Measurements from ENCODE around the gene IQSEC1.

IQSEC1 gene

DNA sequence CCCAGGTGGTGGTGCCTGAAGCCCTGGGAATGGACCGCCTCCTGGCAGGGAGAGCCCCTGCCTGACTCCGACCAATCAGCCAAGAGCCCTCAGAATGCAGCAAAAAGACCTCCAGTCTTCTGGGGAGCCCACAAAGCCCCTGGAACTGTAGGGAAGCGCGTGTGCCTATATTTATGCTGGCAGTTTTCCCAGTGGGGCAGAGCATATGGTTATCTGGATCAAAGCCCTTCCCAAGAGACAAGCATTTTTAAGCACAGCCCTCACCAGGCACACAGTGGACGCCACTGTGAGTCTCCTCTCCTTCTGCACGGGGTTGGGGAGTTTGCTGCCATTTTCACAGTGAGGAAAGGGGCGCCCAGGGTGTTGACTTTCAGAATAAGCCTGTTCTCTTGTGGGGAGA, 150.9 kb downstream of the IQSEC1 start:
- DNase-seq, result no peak

DNA sequence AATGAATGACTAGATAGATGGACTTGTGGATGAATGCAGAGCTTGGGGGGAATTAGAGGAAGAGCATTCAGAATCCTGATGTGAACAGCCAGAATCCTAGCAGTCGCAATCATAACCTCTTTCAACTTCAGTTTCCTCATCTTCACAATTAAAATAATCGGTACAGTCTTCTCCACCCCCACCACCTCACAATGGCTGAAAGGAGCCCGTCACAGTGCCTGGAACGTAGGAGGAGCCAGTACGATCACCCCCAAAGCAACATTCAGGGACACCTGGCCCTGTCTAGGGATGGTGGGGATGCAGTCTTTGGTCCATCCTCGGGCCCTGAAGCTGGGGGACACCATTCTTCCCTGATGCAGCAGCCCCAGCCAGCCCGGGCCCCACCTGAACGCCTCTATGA, 151.5 kb downstream of the IQSEC1 start:
- DNase-seq, result no peak

DNA sequence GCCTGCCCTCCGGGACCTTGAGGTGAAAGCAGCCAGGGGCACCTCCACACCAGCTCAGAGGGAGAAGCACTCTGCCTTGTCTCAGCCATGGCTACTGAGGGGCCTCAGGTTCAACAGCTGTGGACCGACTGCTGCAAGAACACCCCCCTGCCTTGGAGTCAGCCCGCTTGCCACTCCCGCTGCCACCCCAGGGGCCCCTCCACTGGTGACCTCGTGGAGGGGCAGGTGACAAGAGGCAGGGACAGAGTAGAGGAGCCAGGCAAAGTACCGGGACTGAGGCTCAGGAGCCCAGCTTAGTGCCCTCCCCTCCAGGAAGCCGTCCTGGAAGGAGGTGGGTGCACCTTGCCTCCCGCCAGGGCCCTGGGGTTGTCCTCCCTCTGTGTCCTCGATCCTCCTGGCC, 152.3 kb downstream of the IQSEC1 start:
- no peak for DNase-seq

GRCh38 chr3:12919205-12919604, 154.0 kb downstream of the IQSEC1 start:
- no peak for DNase-seq

- DNase-seq, result no peak
Observed at GRCh38 chr3:12918231-12918630, 155.0 kb downstream of the IQSEC1 start.

- no peak for DNase-seq
Observed at GRCh38 chr3:12916159-12916558, 157.1 kb downstream of the IQSEC1 start.

DNA sequence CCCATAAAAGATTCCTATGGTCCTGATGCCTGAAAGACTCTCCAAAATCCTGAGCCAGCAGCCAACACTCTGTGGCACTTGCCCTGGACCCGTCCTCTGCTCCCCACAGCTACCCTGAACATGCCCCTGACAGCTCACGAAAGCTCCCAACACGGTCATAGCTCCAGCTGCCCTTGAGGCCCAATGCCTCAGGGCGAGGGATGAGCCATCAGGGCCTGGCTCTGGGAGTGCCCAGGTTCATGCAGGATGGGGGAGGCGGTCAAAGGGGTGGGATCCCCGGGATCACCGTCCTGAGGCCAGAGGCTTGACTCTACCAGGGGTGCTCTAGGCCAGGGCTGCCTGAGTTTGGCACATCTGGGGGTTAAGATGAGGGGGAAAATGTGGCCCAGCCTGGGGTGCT, 159.1 kb downstream of the IQSEC1 start:
- no peak for DNase-seq

DNA sequence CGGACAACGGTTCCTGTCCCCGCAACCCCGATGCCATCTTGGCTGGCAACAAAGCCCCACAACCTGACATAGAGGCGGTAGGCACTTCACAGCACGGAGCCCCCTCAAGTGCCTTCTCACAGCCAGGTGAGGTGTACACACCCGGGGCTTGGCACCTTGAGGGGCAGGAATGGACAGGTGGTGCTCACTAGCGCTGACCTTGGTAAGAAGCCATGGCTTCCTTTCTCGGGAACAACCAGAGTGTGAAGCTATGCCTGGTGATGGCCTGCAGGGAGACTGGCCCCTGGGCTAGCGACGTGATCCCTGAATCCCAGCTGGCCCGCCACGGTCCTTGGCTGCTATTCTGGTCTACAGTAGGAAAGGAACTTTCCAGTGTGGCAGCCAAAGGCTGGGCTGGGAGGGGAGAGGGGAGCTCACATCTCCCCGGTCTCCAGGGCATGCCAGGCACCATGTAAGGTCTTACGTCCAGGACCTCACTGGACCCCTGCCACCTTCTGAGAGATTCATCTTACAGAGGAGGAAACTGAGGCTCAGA, 161.3 kb downstream of the IQSEC1 start:
- DNase-seq, result no peak

GRCh38 chr3:12910356-12911099, 162.7 kb downstream of the IQSEC1 start:
- no peak for DNase-seq

- no peak for DNase-seq
Observed at GRCh38 chr3:12909710-12910109, 163.5 kb downstream of the IQSEC1 start.

DNA sequence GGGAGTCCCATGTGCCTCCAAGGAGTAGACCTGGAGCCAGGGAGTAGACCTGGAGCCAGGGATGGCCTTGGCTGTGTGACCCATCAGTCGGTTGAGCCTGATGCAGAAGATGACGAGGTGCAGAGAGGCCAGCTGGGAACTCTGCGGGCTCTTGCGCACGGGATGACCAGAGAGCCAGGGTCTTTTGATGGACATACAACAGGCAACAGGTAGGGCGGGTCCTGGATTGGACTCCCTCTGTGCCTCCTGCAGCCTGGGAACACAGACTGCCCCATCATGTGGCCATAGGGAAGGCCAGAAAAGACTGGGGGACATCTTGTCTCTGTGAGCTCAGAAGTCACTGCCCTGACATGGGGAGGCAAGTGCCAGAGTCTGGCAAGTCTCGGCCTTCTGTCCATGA, 164.4 kb downstream of the IQSEC1 start:
- no peak for DNase-seq

DNA sequence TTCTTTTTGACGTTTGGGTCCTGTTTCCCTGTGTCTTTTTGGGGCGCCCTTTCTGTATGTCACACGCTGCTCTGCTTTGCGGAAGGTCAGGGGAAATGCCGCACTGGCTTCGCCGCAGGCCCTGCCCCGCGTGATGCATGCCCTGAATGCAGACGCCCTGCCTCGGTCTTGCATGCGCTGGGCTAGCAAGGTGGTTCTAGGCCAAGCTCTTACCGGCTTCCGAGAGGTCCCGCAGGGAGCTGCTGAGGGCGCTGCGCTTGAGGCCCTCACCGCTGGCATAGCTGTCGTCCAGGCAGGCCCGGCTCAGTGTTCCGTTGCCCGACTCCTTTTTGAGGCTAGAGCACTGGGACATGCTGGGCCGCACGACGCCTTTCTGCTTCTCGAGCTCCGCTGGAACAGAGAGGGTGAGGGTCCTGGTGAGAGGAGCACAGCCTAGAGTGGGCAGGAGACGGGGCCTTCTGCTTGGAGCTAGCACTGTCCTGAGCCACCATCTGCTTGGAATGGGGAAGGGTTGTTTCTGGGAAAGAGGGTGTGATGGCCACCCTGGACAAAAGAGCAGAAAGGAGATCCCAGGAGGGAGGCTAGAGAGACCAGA, 165.0 kb downstream of the IQSEC1 start:
- DNase-seq, result no peak

- DNase-seq, result no peak
Observed at GRCh38 chr3:12907729-12908128, 165.5 kb downstream of the IQSEC1 start.

- DNase-seq, result no peak
Observed at GRCh38 chr3:12907296-12907695, 165.9 kb downstream of the IQSEC1 start.

DNA sequence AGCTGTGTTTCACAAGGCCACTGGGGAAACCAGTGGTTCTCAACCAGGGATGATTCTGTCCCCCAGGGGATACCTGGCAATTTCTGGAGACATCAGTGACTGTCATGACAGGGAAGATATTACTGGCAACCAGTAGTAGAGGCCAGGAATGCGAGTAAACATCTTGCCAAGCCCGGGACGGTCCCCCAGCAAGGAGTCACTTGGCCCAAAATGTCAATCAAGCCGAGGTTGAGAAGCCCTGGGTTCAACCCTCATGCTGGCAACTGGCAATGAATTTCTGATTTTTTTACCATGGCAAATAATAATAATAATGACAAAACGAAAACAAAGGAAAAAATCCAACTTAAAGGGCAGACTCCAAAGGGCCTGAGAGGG, 166.3 kb downstream of the IQSEC1 start:
- no peak for DNase-seq

GRCh38 chr3:12906141-12906915, 166.9 kb downstream of the IQSEC1 start:
- no peak for DNase-seq

DNA sequence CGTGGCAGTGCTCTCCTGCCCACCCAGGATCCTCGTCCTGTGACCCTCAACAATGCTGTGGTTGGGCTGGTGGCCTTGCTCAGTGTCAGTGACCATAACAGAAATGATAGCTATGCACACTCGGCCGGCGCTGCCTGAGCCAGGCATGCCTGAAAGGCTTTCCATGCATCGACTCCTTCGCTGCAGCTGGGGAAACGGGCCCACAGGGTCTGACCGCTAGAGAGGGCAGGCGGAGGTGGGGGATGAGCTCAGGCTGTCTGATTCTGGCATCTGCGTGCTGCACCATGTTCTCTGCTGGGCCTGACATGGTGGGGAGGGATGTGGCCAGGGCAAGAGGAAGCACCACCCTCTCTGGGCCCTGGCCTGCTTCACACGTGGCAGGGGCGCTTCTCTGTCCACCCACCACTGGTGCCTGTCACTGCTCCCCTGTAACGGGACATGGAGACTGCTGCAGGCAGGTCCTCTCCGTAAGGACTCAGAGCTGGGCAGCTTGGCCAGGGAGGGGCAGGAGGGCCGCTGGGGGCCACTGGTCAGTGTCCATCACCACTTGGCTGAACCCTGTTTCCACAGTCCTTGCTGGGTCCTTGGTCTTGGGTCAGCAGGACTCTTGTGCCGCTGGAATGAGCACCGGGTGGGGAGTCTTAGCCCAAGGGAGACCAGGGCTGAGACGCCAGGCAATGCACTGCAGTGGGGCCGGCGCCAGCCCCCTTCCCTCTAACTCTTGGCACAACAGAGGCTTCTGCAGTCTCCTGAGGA, 167.7 kb downstream of the IQSEC1 start:
- DNase-seq, result no peak

DNA sequence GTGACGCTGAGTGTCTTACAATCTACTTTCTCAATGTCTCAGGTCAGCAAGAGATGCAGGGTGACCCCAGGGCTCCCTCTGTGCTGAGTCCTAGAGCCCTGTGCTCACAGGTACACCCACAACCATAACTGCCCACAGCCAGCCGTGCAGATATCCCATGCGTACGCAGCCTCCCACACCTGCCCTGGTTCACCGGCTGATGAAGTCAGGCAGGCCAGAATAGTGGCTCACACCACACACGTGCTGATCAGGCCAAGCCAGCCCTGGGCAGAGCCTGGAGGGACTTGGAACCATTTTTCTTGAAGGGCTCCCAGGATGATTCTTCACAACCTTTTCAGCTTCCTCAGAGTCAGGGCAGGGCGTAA, 168.3 kb downstream of the IQSEC1 start:
- DNase-seq, result no peak

GRCh38 chr3:12903881-12904280, 169.3 kb downstream of the IQSEC1 start:
- DNase-seq, result no peak

DNA sequence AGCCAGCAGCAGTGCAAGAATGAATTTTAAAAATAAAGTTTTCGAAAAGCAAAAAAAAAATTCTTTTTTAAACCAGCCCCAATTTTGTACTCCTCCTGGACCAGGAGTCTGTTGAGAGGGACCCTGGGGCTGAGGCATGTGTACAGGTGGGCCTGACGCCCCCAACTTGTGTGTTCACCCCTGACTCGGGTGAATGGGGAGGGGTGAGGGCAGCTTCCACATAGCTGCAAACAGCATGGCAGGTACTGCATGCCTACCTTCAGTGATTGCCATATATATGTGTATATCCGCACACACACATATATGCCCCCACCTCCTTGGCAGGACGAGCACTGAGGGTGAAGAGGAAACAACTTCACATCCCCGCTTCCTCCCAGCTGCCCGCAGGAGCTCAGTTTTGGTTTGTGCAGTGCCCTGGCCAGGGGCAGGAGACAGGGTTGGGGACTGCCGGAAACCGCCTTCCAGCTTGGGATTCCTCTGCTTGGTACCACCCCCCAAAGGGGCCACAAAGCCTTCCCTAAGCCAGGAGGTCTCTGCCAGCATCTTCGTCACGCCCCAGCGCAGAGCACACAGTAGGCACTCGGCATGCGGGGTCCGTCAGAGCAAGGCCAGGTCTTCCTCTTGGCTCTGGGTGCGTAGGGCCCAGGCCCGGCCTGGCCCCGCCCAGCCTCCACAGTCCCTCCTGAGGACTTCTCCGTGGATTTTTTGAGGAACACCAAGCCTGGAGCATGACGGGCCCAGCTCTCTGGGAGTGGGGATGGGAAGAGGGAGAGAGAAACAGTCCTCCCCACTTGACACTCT, 170.0 kb downstream of the IQSEC1 start:
- DNase-seq, result no peak

DNA sequence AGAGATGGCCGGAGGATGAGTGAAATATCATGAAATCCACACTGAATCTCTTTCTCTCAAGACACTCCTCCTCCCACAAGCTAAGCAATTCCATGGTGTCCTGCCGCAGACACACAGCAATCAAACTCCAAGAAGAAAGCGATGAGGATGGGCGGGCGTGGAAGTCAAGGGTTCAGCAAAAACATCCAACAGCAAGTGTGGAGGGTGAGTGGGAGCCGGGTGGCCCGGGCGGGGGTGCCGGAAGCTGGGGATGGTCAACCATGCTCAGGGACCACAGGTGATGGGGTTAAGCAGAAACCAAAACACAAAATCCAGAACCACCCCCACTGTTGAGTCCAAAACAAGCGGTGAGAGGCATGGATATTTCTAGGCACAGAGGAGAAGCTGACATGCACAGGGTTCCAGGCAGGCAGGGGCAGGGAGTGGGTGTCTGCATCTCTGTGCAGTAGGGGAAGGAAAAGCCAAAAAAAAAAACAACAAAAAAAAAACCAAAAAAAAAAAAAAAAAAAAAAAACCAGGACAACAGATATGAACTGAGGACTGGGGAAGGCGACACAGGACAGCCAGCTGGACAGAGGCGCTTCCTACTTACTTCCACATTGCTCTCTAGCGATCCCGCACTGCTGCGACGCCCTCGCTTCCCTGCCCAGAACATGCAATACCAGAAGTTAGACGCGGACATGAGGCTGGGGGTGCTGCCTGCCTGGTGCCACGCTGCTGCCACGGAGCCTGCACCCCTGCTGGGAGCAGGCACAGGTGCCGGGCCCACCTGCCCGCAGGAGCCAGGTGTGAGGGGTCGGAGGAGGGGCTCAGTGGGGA, 170.8 kb downstream of the IQSEC1 start:
- DNase-seq, result no peak
